ENCODE data around the gene PREX1. TPM values are rescaled to one million over a fixed set of nuclear protein-coding genes. Genes with fewer than 3 reads are reported as not detected.
A peak's percentile ranks its signal among the peaks of the same experiment; 100 is the strongest.

Gene PREX1
- total RNA-seq, 1 experiment from 2014 or later, result 41.4 TPM

- no peak for DNase-seq (ENCODE audit: low read depth)
- in situ Hi-C loops (cut with HindIII; ENCODE audit: low pct_unique_long_range_greater_than_20kb, low sequenced_read_pairs), result no loop called here
These were observed 232.1 kb downstream of the PREX1 start for GRCh38 chr20:48595495-48596333.

DNA sequence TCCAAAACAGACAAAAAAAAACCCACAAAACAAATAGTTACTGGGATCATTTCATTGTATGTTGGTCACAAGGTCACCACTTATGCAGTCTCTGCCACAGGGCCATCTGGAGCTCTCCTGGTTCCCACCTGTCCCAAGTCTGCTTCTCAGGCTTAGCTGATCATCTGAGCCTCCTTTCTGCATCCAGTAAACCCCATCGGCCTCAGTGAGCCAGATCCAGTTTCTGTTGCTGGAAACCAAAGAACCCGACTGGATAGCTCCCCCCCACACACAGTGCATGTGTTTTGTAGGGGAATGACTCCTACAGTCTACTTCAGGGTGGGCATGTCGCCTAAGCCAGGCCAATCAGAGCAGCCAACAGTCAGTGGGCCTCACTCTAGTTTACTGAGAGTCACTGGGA lies 233.3 kb downstream of the PREX1 start:
- in situ Hi-C loops (cut with HindIII; ENCODE audit: low pct_unique_long_range_greater_than_20kb, low sequenced_read_pairs), result no loop called here
- DNase-seq (ENCODE audit: low read depth), result no peak

DNA sequence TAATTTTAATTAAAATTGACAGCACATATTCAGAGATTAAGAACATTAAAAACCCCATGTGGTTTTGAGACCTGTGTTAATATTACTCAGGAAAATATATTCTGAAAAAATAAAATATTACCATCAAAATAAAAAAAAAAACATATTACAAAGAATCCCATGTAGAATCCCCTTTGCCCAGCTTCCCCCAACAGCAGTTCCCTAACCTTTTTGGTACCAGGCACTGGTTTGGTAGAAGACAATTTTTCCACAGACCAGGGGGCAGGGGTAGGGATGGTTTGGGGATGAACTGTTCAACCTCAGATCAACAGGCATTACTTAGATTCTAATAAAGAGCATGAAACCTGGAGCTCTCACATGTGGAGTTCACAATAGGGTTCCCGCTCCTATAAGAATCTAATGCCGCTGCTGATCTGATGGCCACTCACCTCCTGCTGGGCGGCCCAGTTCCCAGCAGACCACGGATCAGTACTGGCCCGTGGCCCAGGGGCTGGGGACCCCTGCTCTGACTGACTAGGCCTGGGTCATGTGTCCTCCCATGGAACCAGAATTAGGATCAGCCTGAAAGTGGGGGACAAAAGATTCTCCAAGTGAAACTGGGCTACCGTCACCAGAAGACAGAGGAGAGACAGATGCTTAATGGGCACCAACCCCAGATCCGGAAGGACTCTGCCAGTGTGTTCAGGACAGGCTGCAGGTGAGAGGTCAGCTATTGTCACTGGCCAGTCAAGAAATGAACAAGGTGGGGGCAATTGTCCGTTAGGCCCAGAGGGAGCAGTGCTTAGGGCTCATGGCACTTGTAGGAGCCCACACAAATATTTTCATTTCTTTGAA lies 235.5 kb downstream of the PREX1 start:
- no peak for DNase-seq (ENCODE audit: low read depth)
- in situ Hi-C loops (cut with HindIII; ENCODE audit: low pct_unique_long_range_greater_than_20kb, low sequenced_read_pairs), result no loop called here

GRCh38 chr20:48586730-48587129 lies 241.1 kb downstream of the PREX1 start:
- in situ Hi-C loops (cut with HindIII; ENCODE audit: low pct_unique_long_range_greater_than_20kb, low sequenced_read_pairs), result no loop called here
- no peak for DNase-seq (ENCODE audit: low read depth)

- no peak for DNase-seq (ENCODE audit: low read depth)
- in situ Hi-C loops (cut with HindIII; ENCODE audit: low pct_unique_long_range_greater_than_20kb, low sequenced_read_pairs), result no loop called here
These were observed 242.5 kb downstream of the PREX1 start for GRCh38 chr20:48585061-48585870.

GRCh38 chr20:48584391-48585060 lies 243.3 kb downstream of the PREX1 start:
- DNase-seq (ENCODE audit: low read depth), result no peak
- in situ Hi-C loops (cut with HindIII; ENCODE audit: low pct_unique_long_range_greater_than_20kb, low sequenced_read_pairs), result no loop called here

GRCh38 chr20:48583801-48584200 lies 244.0 kb downstream of the PREX1 start:
- DNase-seq (ENCODE audit: low read depth), result no peak
- in situ Hi-C loops (cut with HindIII; ENCODE audit: low pct_unique_long_range_greater_than_20kb, low sequenced_read_pairs), result no loop called here

DNA sequence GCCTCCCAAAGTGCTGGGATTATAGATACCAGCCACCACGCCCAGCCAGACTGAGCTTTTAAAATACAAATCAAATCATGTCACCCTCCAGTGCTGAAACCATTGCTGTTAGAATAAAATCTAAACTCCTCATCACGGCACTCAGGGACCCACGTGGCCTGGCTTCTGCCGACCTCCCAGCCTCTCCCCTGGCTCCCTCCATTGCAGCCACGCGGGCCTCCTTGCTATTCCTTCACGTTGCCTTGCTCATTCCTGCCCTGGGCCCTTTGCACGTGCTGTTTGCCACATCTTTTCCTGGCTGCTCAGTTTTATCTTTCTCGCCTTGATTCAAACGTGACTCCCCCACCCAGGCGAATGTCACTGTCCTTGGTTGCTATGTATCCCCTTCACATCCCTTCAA lies 244.6 kb downstream of the PREX1 start:
- in situ Hi-C loops (cut with HindIII; ENCODE audit: low pct_unique_long_range_greater_than_20kb, low sequenced_read_pairs), result no loop called here
- DNase-seq (ENCODE audit: low read depth), result no peak

- in situ Hi-C loops (cut with HindIII; ENCODE audit: low pct_unique_long_range_greater_than_20kb, low sequenced_read_pairs), result no loop called here
- DNase-seq (ENCODE audit: low read depth), result no peak
These were observed 245.2 kb downstream of the PREX1 start for GRCh38 chr20:48582673-48582985.

- in situ Hi-C loops (cut with HindIII; ENCODE audit: low pct_unique_long_range_greater_than_20kb, low sequenced_read_pairs), result no loop called here
- no peak for DNase-seq (ENCODE audit: low read depth)
These were observed 246.6 kb downstream of the PREX1 start for GRCh38 chr20:48581167-48581566.

DNA sequence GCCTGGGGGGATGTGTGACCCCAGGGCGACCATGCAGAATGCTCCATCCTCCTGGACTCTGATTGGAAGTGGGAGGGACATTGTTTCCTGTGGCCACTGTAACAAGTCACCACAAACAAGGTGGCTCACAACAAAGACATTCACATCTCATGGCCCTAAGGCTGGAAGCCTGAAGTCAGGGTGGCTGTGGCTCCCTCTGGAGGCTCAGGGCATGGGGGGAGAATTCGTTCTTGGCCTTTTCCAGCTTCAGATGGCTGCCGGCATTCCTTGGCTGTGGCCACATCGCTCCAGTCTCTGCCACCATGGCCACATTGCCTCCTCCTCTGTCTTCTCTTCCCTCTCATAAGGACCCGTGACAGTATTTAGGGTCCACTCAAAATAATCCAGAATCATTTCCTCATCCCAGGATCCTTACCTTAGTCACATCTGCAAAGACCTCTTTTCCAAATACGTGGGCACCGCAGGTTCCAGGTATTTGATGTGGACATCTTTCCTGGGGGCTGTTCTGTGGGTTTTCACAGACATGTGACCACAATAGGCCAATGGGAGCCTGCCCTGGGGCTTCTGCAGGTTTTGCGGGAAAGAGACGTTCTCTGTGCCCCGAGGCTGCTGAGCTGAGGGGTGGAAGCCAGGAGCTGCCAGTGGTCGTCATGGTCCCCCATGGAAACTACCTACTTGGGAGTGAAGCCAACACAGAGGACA lies 249.3 kb downstream of the PREX1 start:
- no peak for DNase-seq (ENCODE audit: low read depth)

DNA sequence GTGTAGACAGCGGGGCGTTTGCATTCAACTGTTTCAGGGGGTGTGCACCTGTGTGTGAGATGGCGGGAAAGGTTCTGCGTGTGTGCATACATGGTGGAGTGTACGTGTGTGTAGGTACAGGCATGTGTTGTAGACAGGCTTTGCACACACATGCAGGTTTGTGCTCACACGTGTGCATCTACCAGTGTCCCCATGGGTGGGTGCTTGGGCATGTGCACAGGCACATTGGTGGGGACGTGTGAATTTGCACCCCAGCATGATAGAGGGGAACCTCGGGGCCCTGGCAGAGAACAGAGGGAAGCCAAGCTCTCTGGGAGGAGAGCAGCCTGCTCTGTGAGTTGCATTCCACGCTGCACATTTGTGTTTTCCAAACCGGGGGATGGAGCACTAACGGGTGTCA lies 250.2 kb downstream of the PREX1 start:
- no peak for DNase-seq (ENCODE audit: low read depth)
- in situ Hi-C loops (cut with HindIII; ENCODE audit: low pct_unique_long_range_greater_than_20kb, low sequenced_read_pairs), result no loop called here

More for the DNA sequence above, 249.3 kb downstream of the PREX1 start:
- in situ Hi-C loops (cut with HindIII; ENCODE audit: low pct_unique_long_range_greater_than_20kb, low sequenced_read_pairs), result no loop called here

- peak; percentile 29 for DNase-seq (ENCODE audit: low read depth)
- in situ Hi-C loops (cut with HindIII; ENCODE audit: low pct_unique_long_range_greater_than_20kb, low sequenced_read_pairs), result no loop called here
These were observed 253.4 kb downstream of the PREX1 start for GRCh38 chr20:48574383-48574782.

Other genes with a start within 250 kb of the PREX1 start
- 26.9 and 31.6 TPM in 2 replicates for gene ARFGEF2, start 93.7 kb upstream of the PREX1 start, total RNA-seq (2014; rRNA removed; shearing (Covaris generic); ENCODE audit: low replicate concordance)
- 117 and 154 TPM in 2 replicates for gene CSE1L, start 218.3 kb upstream of the PREX1 start, total RNA-seq (2014; rRNA removed; shearing (Covaris generic); ENCODE audit: low replicate concordance)